Common myeloid progenitor, CD34-positive (primary cell): ENCODE measurements around the gene MSRB1.
"Not testable (repeated sequence)": the region's sequence is repeated elsewhere in the genome, so short reads cannot be mapped to it uniquely, and the experiment has no call there.

ENCODE experiments used
- CTCF ChIA-PET: fragments of 350-600 bp; sonication (Branson Sonifier 250); formaldehyde crosslinking; loops from one replicate; lab custom pipeline; 2021; ENCODE audit warnings: antibody characterized with exemption; lab: Charles Lee
- POLR2A ChIA-PET: fragments of 350-600 bp; sonication (Branson Sonifier 250); formaldehyde crosslinking; loops from one replicate; lab custom pipeline; 2021; ENCODE audit warnings: antibody characterized with exemption; lab: Charles Lee
- DNase-seq, 3 donors: peaks; one replicate each; pipeline versions ENCODE4 v3.0.0 to v3.0.0-alpha.2; 2013
- H3K27ac ChIP-seq, 2 experiments: 1 replicate in 1 of 2; 2 replicates in 1 of 2; pipeline ENCODE4 v1.7.0; 2013; ENCODE audit warnings: inconsistent platforms in 2 of 2, low read length in 2 of 2, mild to moderate bottlenecking in 2 of 2, low read depth in 1 of 2, moderate library complexity in 1 of 2; ENCODE audit not compliant: severe bottlenecking in 2 of 2, insufficient read depth in 1 of 2, poor library complexity in 1 of 2
- H3K27me3 ChIP-seq, 5 experiments: replicated peaks in 2 of 5; 1 replicate in 3 of 5; 2 replicates in 2 of 5; pipeline versions ENCODE4 v1.6.1 to v1.7.0; 2013; ENCODE audit warnings: low read length in 4 of 5, mild to moderate bottlenecking in 2 of 5, moderate library complexity in 2 of 5, inconsistent platforms in 1 of 5; ENCODE audit not compliant: insufficient read depth in 5 of 5, control insufficient read depth in 4 of 5
- H3K36me3 ChIP-seq, 4 experiments: 1 replicate in 2 of 4; 2 replicates in 2 of 4; pipeline versions ENCODE4 v1.6.1 to v1.7.0; 2013; ENCODE audit warnings: low read length in 3 of 4, control low read depth in 1 of 4, mild to moderate bottlenecking in 1 of 4; ENCODE audit not compliant: control insufficient read depth in 4 of 4, insufficient read depth in 4 of 4
- H3K4me1 ChIP-seq, 4 experiments: 1 replicate in 3 of 4; 2 replicates in 1 of 4; pipeline versions ENCODE4 v1.6.1 to v1.7.1; 2013; ENCODE audit warnings: low read length in 3 of 4, mild to moderate bottlenecking in 3 of 4, control low read depth in 1 of 4, inconsistent platforms in 1 of 4, moderate library complexity in 1 of 4; ENCODE audit not compliant: control insufficient read depth in 4 of 4, insufficient read depth in 4 of 4; ENCODE audit errors: control extremely low read depth in 1 of 4
- H3K4me3 ChIP-seq, 7 experiments: 1 replicate in 4 of 7; 2 replicates in 3 of 7; pipeline versions ENCODE4 v1.5.1 to v1.7.0; 2013; ENCODE audit warnings: mild to moderate bottlenecking in 7 of 7, low read length in 6 of 7, moderate library complexity in 6 of 7, inconsistent platforms in 2 of 7, low read depth in 2 of 7, control low read depth in 1 of 7; ENCODE audit not compliant: insufficient read depth in 4 of 7, control insufficient read depth in 1 of 7; ENCODE audit errors: extremely low read depth in 1 of 7
- H3K9me3 ChIP-seq, 5 experiments: 1 replicate in 4 of 5; 2 replicates in 1 of 5; pipeline versions ENCODE4 v1.6.1 to v1.7.1; 2013; ENCODE audit warnings: low read length in 4 of 5, mild to moderate bottlenecking in 2 of 5, inconsistent platforms in 1 of 5, low read depth in 1 of 5, moderate library complexity in 1 of 5; ENCODE audit not compliant: control insufficient read depth in 4 of 5, insufficient read depth in 2 of 5; ENCODE audit errors: control extremely low read depth in 1 of 5
- WGBS: methylation state at CpG from one replicate; pipeline ENCODE4 v1.1.5; 2013; ENCODE audit not compliant: insufficient coverage; 5-methylcytosine and 5-hydroxymethylcytosine counted together

MSRB1 gene

DNA sequence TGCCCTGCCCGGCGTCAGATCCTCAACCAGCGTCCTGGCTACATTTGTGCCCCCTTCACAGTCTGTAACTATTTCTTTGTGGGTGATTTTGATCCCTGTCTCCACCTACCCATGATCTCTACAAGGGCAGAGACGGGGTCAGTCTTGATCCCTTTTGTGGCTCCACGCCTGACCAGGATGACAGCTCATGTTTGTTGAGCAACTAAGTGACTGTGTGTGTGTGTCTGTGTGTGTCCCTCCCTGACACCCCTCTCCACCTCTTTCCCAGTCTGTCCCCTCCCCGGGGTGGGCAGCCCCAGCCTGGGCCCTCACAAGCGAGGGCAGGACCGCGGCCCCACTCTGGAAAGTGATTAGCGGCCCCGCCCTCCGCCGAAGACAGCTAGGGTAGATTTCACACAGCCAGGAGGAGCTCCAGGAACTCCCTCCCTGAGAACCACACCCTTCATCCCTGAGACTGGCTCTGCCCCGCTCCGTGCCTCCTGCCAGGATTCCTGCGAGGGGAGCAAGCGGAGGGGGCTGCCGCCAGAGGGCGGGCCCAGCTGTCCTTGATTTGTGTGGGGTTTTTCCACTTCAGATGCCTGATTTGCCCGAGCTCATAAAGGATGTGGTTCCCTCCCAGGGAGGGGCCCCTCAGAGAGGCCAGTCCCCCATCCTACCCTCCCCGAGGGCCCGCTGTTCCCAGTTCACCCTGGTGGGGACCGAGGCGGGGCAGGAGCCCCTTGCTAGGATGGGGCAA is 19.5 kb downstream of the MSRB1 start:
- Histone ChIP-seq H3K4me1 (peaks cover 0 to 10% (median 4%) of the 10 kb centered on the region in 4 experiments), H3K4me3 (peak overlapping the region in 1 of 7 experiments; percentile 19), H3K27me3 (peaks cover 5 to 67% (median 41%) of the 10 kb centered on the region in 5 experiments), H3K9me3 (peaks cover 0 to 3% (median 0%) of the 10 kb centered on the region in 5 experiments), H3K36me3 (no peaks in the 10 kb centered on the region), H3K27ac (no peak overlapping the region)
- peak in 2 of 3 donors; percentile 26 to 33 for DNase-seq
- 6% methylated on average over 8 of the region's 24 CpGs for WGBS
- ChIA-PET CTCF (interaction anchor here (1.0 to 1.4 kb wide), 7 partner anchors 9 to 62 kb away, joined by 3 to 7 read pairs (median 4); no protein-coding TSS in a partner anchor), POLR2A (no interaction called here)

DNA sequence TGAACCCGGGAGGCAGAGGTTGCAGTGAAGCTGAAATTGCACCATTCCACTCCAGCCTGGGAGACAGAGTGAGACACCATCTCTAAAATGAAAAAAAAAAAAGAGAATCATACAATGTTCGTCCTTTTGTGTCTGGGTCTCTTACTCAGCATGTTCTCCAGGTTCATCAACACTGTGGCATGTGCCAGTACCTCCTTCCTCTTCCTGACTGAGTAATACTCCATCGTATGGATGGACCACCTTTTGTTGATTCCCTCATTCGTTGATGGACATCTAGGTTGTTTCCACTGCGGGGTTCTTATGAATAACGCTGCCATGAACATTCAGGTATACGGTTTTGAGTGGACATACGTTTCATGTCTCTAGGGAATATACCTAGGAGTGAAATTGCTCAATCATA is 20.6 kb downstream of the MSRB1 start:
- 88% methylated on average over 4 of the region's 8 CpGs for WGBS
- no peak for DNase-seq
- POLR2A ChIA-PET = no interaction called here
- Histone ChIP-seq H3K4me1 (peaks cover 0 to 10% (median 4%) of the 10 kb centered on the region in 4 experiments), H3K9me3 (peaks cover 0 to 3% (median 0%) of the 10 kb centered on the region in 5 experiments), H3K27ac (no peak overlapping the region), H3K27me3 (peaks cover 5 to 75% (median 41%) of the 10 kb centered on the region in 5 experiments), H3K4me3 (no peak overlapping the region), H3K36me3 (no peaks in the 10 kb centered on the region)
- CTCF ChIA-PET = interaction anchor here (0.7 kb wide), 1 partner anchor 1218 kb away, joined by 3 read pairs; no protein-coding TSS in a partner anchor

DNA sequence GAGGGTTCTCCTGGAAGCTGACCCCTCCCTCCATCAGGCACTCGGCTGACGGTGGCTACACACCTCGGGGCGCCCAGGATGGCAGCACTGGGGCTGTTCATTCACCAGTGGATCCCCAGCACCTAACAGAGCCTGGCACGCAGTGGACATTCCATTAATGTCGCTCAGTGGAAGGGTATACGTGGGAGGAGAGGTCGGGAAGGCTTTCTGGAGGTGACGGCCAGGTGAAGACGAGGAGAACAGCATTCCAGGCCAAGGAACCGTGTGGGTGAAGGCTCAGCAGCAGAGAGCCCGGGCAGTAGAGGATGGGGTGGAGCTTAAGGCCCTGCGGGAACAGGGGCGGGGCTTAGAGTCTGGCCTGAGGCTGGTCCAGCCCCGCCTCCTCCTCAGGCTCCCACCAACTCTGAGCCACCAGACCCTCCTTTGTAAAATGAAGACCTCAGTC is 22.2 kb downstream of the MSRB1 start:
- H3K4me3 ChIP-seq = no peak overlapping the region
- H3K9me3 ChIP-seq = peaks cover 0 to 3% (median 0%) of the 10 kb centered on the region in 5 experiments
- H3K36me3 ChIP-seq = no peaks in the 10 kb centered on the region
- no peak overlapping the region for H3K27ac ChIP-seq
- CTCF ChIA-PET = no interaction called here
- POLR2A ChIA-PET = no interaction called here
- 20% methylated on average over 15 of the region's 15 CpGs for WGBS
- peaks cover 5 to 91% (median 47%) of the 10 kb centered on the region in 5 experiments for H3K27me3 ChIP-seq
- DNase-seq = peak; percentile 31 to 58 (median 44)
- H3K4me1 ChIP-seq = peaks cover 0 to 10% (median 4%) of the 10 kb centered on the region in 4 experiments

DNA sequence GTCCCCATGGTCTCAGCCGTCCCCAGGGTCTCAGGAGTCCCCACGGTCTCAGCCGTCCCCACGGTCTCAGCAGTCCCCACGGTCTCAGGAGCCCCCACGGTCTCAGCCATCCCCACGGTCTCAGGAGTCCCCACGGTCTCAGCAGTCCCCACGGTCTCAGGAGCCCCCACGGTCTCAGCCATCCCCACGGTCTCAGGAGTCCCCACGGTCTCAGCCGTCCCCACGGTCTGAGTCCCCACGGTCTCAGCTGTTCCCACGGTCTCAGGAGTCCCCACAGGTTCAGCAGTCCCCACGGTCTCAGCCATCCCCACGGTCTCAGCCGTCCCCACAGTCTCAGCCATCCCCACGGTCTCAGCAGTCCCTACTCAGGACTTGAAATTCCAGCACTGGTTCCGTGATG is 22.9 kb downstream of the MSRB1 start:
- H3K27ac ChIP-seq, DNase-seq, H3K36me3 ChIP-seq, H3K4me3 ChIP-seq, H3K9me3 ChIP-seq, POLR2A ChIA-PET: not testable (repeated sequence)
- CTCF ChIA-PET = interaction anchor here (0.7 kb wide), 1 partner anchor 1108 kb away, joined by 3 read pairs; no protein-coding TSS in a partner anchor
- peaks cover 0 to 10% (median 4%) of the 10 kb centered on the region in 4 experiments for H3K4me1 ChIP-seq
- WGBS = 70% methylated on average over 21 of the region's 21 CpGs
- peaks cover 5 to 96% (median 48%) of the 10 kb centered on the region in 5 experiments for H3K27me3 ChIP-seq

DNA sequence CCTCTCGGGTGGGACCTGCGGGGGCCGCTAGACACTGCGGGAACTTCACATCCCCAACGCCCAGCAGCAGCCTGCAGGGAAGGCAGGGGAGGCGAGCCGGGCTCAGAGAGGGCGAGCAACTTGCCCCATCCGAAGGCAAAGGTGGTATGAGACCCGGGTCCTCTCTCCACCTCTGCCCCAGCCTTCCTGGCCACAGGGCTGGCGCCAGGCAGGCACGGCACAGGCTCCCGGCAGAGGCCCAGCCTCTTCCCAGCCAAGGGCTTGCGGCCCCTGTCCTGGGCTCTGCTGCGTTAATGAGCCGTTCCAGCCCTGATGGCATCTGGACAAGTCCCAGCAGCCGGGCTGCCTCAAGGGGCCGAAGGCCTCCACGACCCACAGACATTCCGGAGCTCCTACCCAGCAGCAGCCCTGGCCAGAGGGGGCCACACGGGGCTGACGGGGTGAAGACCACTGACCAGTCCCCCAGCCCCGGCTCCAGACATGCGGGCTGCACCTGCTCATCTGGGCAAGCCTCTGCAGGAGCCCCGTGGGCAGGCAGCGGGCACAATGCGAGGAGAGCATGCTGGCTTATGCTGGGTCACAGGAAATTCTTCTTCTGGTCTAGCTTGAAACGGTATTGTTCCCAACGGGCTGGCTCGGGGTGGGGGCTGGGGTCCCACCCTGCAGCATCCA is 23.5 kb downstream of the MSRB1 start:
- no peak for DNase-seq
- Histone ChIP-seq H3K27me3 (peaks cover 5 to 98% (median 45%) of the 10 kb centered on the region in 5 experiments), H3K4me3 (no peak overlapping the region), H3K27ac (no peak overlapping the region), H3K9me3 (peaks cover 0 to 3% (median 0%) of the 10 kb centered on the region in 5 experiments), H3K36me3 (no peaks in the 10 kb centered on the region), H3K4me1 (peaks cover 0 to 10% (median 4%) of the 10 kb centered on the region in 4 experiments)
- ChIA-PET CTCF (interaction anchor here (0.6 to 0.7 kb wide), 2 partner anchors 539 to 1109 kb away, joined by 3 read pairs; no protein-coding TSS in a partner anchor), POLR2A (no interaction called here)
- WGBS = 32% methylated on average over 30 of the region's 30 CpGs

DNA sequence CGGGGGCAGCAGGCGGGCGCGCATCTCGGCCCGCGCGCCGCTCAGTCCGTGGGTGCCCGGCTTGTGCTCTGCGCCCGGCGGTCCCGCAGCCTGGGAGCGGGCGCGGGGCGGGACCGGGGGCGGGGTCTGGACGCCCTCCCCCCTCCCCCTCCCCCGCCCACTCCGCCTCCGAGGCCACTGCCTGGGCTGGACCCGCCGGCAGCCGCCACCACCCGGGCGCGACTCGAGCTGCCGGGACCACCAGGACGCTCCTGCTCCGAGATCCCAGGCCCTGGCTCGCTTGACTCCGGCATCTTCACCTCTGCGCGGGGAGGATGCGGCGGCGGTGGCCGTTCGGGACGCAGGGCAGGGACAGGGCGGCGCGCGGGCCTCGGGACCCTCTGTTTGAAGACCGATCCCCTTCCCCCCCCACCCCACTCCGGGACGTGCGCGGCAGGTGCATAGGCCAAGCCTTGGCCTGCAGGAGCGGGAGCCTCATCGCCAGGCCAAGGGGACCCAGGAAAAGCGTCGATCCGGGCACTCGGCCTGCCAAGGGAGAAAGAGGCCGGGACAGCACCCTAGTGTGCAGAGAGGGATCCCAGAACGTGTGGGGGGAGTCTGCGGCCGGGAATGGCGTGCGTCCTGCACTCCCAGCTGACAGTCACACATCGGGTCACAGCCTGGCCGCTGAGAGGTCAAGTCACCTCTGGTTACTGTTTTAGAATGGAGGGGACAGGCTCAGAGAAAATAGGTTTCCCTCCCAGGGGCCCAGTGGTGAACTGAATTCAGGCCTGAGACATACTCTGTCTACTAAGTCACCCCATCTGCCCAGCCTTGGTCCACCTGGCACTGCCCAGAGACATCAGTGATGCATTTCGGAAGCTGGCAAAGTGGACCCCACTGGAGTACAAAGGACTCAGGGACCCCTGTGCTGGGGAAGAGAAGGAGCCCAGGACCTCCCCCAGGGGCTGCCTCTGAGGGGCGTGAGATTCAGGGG is 24.4 kb downstream of the MSRB1 start, which contains the start of gene HS3ST6:
HS3ST6 (minus strand) TSS at position 65 of the 976 bp plus-strand sequence. CDS start 92 bp downstream, outside the sequence.
- peaks cover 0 to 3% (median 0%) of the 10 kb centered on the region in 5 experiments for H3K9me3 ChIP-seq
- H3K27ac ChIP-seq = no peak within 1 kb of the TSS
- peaks cover 5 to 99% (median 44%) of the 10 kb centered on the region in 5 experiments for H3K27me3 ChIP-seq
- CTCF ChIA-PET = interaction anchor here (0.6 kb wide), 1 partner anchor 538 kb away, joined by 3 read pairs; no protein-coding TSS in a partner anchor
- no peaks in the 10 kb centered on the region for H3K36me3 ChIP-seq
- POLR2A ChIA-PET = no interaction called here
- WGBS = 6% methylated on average over 36 of the region's 71 CpGs
- H3K4me3 ChIP-seq = no peak within 1 kb of the TSS
- peaks cover 0 to 8% (median 3%) of the 10 kb centered on the region in 4 experiments for H3K4me1 ChIP-seq
- DNase-seq = no peak
